Thymus (tissue), 11 donors: ENCODE data around the gene GRIK1. TPM values are rescaled to one million over a fixed set of nuclear protein-coding genes. Genes with fewer than 3 reads are reported as not detected.

ENCODE experiments used
- DNase-seq, 9 donors: peaks; one replicate each; pipeline ENCODE4 v3.0.0-alpha.2; 2013; ENCODE audit warnings: low spot score in 9 of 9, low read depth in 6 of 9, missing footprints in 1 of 9
- H3K27ac ChIP-seq, 2 donors: one replicate each; pipeline ENCODE4 v1.5.1; 2013; ENCODE audit warnings: control low read depth in 1 of 2, low read depth in 1 of 2, low read length in 1 of 2, mild to moderate bottlenecking in 1 of 2, moderate library complexity in 1 of 2
- H3K27me3 ChIP-seq, 2 donors: one replicate each; pipeline ENCODE4 v1.5.1; 2013; ENCODE audit warnings: low read length in 1 of 2; ENCODE audit not compliant: control insufficient read depth in 2 of 2, insufficient read depth in 1 of 2
- H3K36me3 ChIP-seq, 2 donors: one replicate each; pipeline ENCODE4 v1.5.1; 2013; ENCODE audit warnings: low read length in 1 of 2, mild to moderate bottlenecking in 1 of 2, moderate library complexity in 1 of 2; ENCODE audit not compliant: control insufficient read depth in 2 of 2, insufficient read depth in 2 of 2
- H3K4me1 ChIP-seq, 2 donors: one replicate each; pipeline ENCODE4 v1.5.1; 2013; ENCODE audit warnings: low read length in 2 of 2; ENCODE audit not compliant: control insufficient read depth in 2 of 2, insufficient read depth in 2 of 2
- H3K4me3 ChIP-seq, 2 donors: one replicate each; pipeline ENCODE4 v1.5.1; 2013; ENCODE audit warnings: low read length in 2 of 2, control low read depth in 1 of 2, mild to moderate bottlenecking in 1 of 2
- H3K9me3 ChIP-seq, 2 donors: one replicate each; pipeline ENCODE4 v1.5.1; 2013; ENCODE audit warnings: low read length in 1 of 2, mild to moderate bottlenecking in 1 of 2; ENCODE audit not compliant: control insufficient read depth in 2 of 2, insufficient read depth in 1 of 2
- WGBS: extraction: QIAGEN DNeasy Blood & Tissue Kit; methylation state at CpG from one replicate; pipeline ENCODE4 v1.1.7; 2013; 5-methylcytosine and 5-hydroxymethylcytosine counted together
- polyA plus RNA-seq: library from polyadenylated mRNA; stranded (reverse); fragments of 200-250 nt; gene quantifications from one replicate; pipeline ENCODE4 v1.2.3, GENCODE V29; 2013
- total RNA-seq: library from RNA; stranded (reverse); fragments of 120-200 nt; gene quantifications from one replicate; pipeline ENCODE4 v1.2.4, GENCODE V29; 2013
- donor health status: healthy.

Gene GRIK1
- total and polyA plus RNA-seq, 2 donors = 0.05 to 0.11 TPM

DNA sequence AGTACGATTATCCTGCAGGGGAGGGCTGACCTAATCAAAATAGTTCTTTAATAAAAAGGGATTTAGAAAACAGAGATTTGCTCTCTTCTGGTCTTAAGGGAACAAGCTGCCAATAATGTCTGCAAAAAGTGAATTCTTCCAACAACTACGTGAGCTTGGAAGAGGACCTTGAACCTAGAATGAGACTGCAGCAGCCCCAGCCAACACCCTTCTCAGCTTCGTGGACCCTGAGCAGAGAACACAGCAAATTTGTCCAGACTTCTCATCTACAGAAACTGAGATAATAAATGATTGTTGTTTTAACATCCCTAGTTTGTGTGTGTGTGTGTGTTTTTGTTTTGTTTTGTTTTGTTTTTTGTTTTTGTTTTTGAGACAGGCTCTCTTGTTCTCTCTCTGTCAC, 309.4 kb downstream of the GRIK1 start:
- no peak for DNase-seq
- Histone ChIP-seq H3K36me3 (no peaks in the 10 kb centered on the region), H3K4me3 (no peak overlapping the region), H3K27ac (no peak overlapping the region), H3K27me3 (no peaks in the 10 kb centered on the region), H3K9me3 (no peaks in the 10 kb centered on the region), H3K4me1 (no peaks in the 10 kb centered on the region)
- WGBS = 98% methylated on average over 3 of the region's 3 CpGs

DNA sequence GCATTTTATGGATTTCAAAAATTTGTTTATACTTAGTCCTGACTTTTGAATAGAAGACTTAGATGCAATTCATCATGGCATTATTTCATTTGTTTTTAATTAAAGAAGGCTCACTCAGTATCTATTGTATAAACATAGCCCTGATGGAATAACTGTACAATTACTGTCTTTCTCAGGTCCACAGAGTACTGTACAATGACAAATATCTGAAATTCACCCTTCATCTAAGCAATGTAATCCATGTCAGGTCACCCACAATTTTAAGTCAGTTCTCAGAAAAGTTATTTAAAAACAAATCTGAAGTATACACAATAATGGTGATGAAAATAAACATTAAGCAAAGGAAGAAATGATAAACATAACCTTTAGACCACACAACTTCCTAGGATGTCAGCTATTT, 311.9 kb downstream of the GRIK1 start:
- no peak for DNase-seq
- no peaks in the 10 kb centered on the region for H3K27me3 ChIP-seq
- H3K4me3 ChIP-seq = no peak overlapping the region
- no peaks in the 10 kb centered on the region for H3K9me3 ChIP-seq
- no peaks in the 10 kb centered on the region for H3K36me3 ChIP-seq
- no peaks in the 10 kb centered on the region for H3K4me1 ChIP-seq
- no peak overlapping the region for H3K27ac ChIP-seq

DNA sequence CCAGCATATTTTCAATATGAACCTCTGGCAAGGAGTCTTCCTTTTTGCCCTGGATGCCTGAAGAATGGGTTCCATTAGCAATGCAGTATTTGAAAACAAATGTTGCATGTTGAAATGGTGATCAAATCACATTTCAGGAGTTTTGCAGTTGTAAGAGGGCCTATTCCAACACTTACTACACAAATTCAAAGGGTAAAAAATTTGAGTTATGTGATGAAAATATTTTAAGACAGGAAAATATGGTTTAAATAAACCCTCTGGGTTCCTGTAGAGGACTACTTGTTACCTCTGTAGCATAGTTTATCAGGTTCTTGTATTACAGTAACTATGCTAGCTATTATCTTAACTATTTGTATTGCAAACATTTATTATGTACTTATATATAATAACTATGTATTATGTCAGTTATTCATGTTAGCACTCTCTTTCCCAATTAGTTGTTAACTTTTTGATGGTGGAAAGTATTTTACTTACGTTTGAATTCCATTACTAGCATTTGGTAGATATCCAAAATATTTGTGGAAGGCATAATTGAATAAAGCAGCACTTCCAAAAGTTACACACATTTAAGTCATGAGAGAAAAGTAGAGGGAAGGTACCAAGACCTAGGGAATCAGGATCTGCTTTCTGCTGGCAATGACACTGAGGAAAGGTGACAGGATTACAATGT, 312.9 kb downstream of the GRIK1 start:
- Histone ChIP-seq H3K4me3 (no peak overlapping the region), H3K4me1 (no peaks in the 10 kb centered on the region), H3K27ac (no peak overlapping the region), H3K36me3 (no peaks in the 10 kb centered on the region), H3K27me3 (no peaks in the 10 kb centered on the region), H3K9me3 (no peaks in the 10 kb centered on the region)
- WGBS = 92% methylated on average over 1 of the region's 1 CpG
- no peak for DNase-seq

DNA sequence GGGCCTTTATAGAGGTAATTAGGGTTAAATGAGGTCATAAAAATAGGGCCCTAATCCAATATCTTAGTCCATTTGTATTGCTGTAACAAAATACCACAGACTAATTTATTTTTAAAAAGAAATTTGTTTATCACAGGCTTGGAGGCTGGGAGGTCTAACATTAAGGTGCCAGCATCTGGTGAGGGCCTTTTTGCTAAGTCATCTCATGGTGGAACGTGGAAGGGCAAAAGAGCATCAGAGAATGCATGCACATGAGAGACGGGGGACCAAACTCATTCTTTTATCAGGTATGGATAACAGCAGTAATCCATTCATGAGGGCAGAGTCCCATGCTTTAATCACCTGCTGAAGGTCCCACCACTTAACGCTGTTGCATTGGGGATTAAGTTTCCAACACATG, 313.8 kb downstream of the GRIK1 start:
- Histone ChIP-seq H3K4me3 (no peak overlapping the region), H3K4me1 (no peaks in the 10 kb centered on the region), H3K9me3 (no peaks in the 10 kb centered on the region), H3K36me3 (no peaks in the 10 kb centered on the region), H3K27ac (no peak overlapping the region), H3K27me3 (no peaks in the 10 kb centered on the region)
- no peak for DNase-seq
- WGBS = 98% methylated on average over 3 of the region's 3 CpGs

DNA sequence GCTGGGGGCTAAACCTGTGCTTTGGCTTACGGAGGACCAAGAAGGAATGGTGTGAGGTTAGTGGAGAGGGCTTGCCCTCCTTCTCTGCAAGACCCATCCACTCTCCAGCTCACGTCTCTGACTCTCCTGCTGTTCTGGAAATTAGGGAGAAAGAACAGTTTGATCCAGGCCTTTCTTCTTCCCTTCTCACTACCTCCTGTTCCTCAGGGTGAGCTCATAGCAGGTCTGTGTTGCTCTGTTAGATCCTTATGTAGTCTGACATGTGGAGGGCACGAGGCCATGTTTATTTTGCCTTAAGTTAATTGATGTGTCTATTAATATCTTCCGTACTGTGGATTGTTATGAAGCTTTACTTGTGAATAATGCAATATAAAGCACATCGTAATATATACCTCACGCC, 315.0 kb downstream of the GRIK1 start:
- no peaks in the 10 kb centered on the region for H3K9me3 ChIP-seq
- 97% methylated on average over 6 of the region's 6 CpGs for WGBS
- H3K27ac ChIP-seq = no peak overlapping the region
- no peaks in the 10 kb centered on the region for H3K36me3 ChIP-seq
- H3K4me3 ChIP-seq = no peak overlapping the region
- DNase-seq = no peak
- H3K27me3 ChIP-seq = no peaks in the 10 kb centered on the region
- no peaks in the 10 kb centered on the region for H3K4me1 ChIP-seq

DNA sequence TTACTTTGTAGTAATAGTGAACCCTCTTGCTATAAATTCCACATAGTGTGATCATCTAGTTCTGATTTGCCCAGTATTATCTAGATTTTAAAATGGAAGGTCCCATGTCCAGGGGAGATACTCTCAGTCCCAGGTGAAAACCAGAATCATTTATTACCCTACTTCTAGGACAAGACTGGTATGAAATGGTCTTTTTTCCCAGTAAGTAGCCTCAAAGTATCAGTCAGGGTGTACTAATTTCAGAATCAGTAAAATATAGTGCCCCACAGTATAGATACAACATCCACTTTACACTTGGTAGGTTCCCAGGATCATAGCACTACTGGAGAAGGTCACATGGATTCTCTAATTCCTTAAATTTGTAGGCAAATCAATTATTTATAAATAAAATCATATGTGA, 318.3 kb downstream of the GRIK1 start:
- Histone ChIP-seq H3K27me3 (no peaks in the 10 kb centered on the region), H3K4me1 (no peaks in the 10 kb centered on the region), H3K9me3 (no peaks in the 10 kb centered on the region), H3K36me3 (no peaks in the 10 kb centered on the region), H3K4me3 (no peak overlapping the region), H3K27ac (no peak overlapping the region)
- no peak for DNase-seq

DNA sequence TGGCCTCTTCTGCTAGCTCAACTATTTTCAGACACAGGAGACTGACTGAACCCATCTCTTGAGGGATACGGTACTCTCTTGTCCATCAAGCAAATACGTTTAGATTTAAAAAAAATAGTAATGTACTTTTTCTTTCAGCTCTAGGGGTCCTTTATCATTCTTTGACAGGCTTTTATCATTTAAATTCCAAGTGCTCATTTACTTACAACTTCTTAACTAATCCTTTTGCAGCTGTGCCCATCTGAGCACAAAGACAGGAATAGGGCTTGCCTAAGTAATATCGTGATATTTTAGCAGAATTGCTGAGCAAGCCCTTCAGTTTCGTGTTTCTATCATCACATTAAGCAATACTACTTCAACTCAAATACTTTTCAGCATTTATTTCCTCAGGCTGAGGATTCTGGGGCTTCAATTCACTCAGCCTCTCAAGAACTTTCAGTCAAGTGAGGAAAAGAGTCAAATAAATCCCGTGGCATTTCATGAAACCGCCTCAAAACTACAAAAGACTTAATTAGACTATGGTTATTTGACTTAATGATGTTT, 323.5 kb downstream of the GRIK1 start:
- DNase-seq = no peak
- WGBS = 88% methylated on average over 6 of the region's 6 CpGs
- H3K27ac ChIP-seq = no peak overlapping the region
- H3K4me1 ChIP-seq = no peaks in the 10 kb centered on the region
- no peaks in the 10 kb centered on the region for H3K9me3 ChIP-seq
- H3K36me3 ChIP-seq = no peaks in the 10 kb centered on the region
- no peak overlapping the region for H3K4me3 ChIP-seq
- no peaks in the 10 kb centered on the region for H3K27me3 ChIP-seq

DNA sequence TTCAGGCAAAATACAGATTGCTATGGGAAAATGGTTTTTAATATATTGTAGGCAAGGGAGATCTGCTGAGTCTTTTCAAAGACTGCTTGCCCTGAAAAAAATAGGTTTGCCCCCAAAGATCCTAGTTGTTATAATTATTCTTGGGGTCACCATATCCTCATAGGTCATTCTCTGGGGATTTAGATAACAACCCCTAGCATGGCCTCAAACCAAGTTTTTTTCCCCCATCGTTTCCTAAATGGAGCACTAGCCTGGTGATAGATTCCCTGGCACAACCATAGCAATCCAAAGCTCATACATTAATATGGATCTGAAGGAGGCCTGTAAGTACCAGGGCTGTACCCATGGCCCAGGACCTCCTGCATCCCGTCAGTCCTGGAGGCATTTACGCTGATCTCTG, 325.9 kb downstream of the GRIK1 start:
- no peaks in the 10 kb centered on the region for H3K9me3 ChIP-seq
- 95% methylated on average over 3 of the region's 3 CpGs for WGBS
- H3K27me3 ChIP-seq = no peaks in the 10 kb centered on the region
- DNase-seq = no peak
- H3K27ac ChIP-seq = no peak overlapping the region
- H3K36me3 ChIP-seq = no peaks in the 10 kb centered on the region
- H3K4me1 ChIP-seq = no peaks in the 10 kb centered on the region
- no peak overlapping the region for H3K4me3 ChIP-seq

DNA sequence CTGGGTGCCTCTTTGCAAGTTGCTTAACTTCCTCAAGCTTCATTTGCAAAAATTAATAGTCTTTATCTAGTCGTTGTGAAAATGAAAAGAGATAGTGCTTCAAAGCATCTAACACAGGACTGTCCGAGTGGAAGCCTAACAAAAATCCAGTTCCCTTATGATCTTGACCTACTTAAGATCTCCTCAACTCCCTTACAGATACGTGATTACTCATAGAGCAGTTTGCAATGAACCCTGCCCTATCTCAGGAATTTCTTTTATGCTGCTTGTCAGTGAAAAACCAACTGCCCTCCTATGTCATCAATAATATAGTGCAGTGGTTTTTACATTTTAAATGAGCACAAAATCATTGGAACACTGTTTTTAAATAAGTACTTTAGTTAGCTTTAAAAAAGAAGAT, 326.8 kb downstream of the GRIK1 start:
- Histone ChIP-seq H3K4me1 (no peaks in the 10 kb centered on the region), H3K4me3 (no peak overlapping the region), H3K9me3 (no peaks in the 10 kb centered on the region), H3K27ac (no peak overlapping the region), H3K27me3 (no peaks in the 10 kb centered on the region), H3K36me3 (no peaks in the 10 kb centered on the region)
- DNase-seq = no peak
- 80% methylated on average over 3 of the region's 3 CpGs for WGBS
